ENCODE results near the gene ATP5F1C.

ATP5F1C gene

DNA sequence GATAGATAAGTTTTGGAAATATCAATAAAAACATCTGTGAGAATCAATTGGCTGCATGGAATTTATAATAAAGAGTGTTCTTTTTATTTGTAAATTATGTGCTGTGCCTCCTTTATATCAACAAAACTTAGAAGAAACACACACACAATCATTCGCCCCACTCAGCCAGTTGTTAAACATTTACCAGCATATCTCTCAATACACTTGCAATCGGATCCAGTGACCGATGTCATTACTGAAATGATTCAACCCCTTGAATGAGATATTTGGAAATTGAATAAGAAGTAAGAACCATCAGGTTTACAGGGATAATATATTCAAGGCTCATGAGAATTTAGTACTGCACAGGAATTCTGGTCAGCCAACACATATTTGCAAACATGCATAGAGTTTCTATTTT, 65.9 kb downstream of the ATP5F1C start:
- no peak for DNase-seq

GRCh38 chr10:7855205-7855604, 67.2 kb downstream of the ATP5F1C start:
- H3K9me3 ChIP-seq, result no peaks in the 10 kb centered on the region

More for the DNA sequence above, 65.9 kb downstream of the ATP5F1C start:
- Histone ChIP-seq H3K27me3 (no peaks in the 10 kb centered on the region), H3K36me3 (peaks cover 0 to 7% (median 0%) of the 10 kb centered on the region in 3 donors), H3K4me3 (no peak overlapping the region), H3K9me3 (no peaks in the 10 kb centered on the region), H3K4me1 (peaks cover 0 to 5% (median 0%) of the 10 kb centered on the region in 4 donors), H3K27ac (no peak overlapping the region)
- no peak for TF ChIP-seq CTCF (IDR thresholded peaks at IDR 0.05)
- intact Hi-C loops (cut with DNase I; ENCODE audit: low total_unique reads), result no loop called here

GRCh38 chr10:7856678-7857077, 68.7 kb downstream of the ATP5F1C start:
- Histone ChIP-seq H3K36me3 (peaks cover 0 to 6% (median 0%) of the 10 kb centered on the region in 3 donors), H3K4me1 (peaks cover 0 to 5% (median 0%) of the 10 kb centered on the region in 4 donors), H3K4me3 (no peak overlapping the region), H3K27ac (no peak overlapping the region), H3K27me3 (no peaks in the 10 kb centered on the region), H3K9me3 (peaks cover 0 to 11% (median 8%) of the 10 kb centered on the region in 3 donors)
- intact Hi-C loops (cut with DNase I; ENCODE audit: low total_unique reads), result no loop called here
- TF ChIP-seq CTCF (IDR thresholded peaks at IDR 0.05), result no peak
- DNase-seq, result no peak

More at GRCh38 chr10:7855205-7855604, 67.2 kb downstream of the ATP5F1C start:
- intact Hi-C loops (cut with DNase I; ENCODE audit: low total_unique reads), result no loop called here
- H3K27ac ChIP-seq, result no peak overlapping the region
- H3K4me3 ChIP-seq, result no peak overlapping the region
- H3K36me3 ChIP-seq, result peaks cover 0 to 7% (median 0%) of the 10 kb centered on the region in 3 donors
- no peak for DNase-seq
- H3K27me3 ChIP-seq, result no peaks in the 10 kb centered on the region
- H3K4me1 ChIP-seq, result peaks cover 0 to 5% (median 0%) of the 10 kb centered on the region in 4 donors
- TF ChIP-seq CTCF (IDR thresholded peaks at IDR 0.05), result no peak

DNA sequence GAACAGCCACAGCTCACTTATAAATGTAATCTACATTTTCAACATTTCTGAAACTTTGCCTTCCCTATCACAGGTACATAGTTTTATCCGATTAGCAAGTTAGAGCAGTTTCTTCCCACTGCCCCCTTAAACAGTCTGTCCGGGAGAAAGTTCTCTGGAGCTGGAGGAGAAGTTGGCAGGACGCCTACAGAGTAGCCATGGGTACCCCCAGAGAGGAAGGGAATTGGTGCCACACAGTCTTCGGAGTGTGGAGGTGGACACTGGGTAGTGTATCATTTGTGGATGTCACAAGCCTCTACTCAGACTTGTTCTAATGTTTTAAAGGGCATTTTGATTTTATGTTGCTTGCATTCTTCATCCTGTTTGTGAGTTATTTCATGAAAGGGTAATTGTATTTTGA, 69.3 kb downstream of the ATP5F1C start:
- DNase-seq, result no peak
- H3K36me3 ChIP-seq, result no peaks in the 10 kb centered on the region
- H3K9me3 ChIP-seq, result peaks cover 0 to 16% (median 13%) of the 10 kb centered on the region in 3 donors
- no peak overlapping the region for H3K4me3 ChIP-seq
- H3K27me3 ChIP-seq, result no peaks in the 10 kb centered on the region
- peaks cover 0 to 5% (median 0%) of the 10 kb centered on the region in 4 donors for H3K4me1 ChIP-seq
- H3K27ac ChIP-seq, result no peak overlapping the region
- intact Hi-C loops (cut with DNase I; ENCODE audit: low total_unique reads), result no loop called here
- no peak for TF ChIP-seq CTCF (IDR thresholded peaks at IDR 0.05)

All from tibial artery (tissue), 4 donors.